HepG2 (cell line): ENCODE data around the gene CHST3.

ENCODE experiments used
- KLF16 ChIP-seq, 2 experiments: sonication (generic) in 1 of 2; formaldehyde crosslinking in 1 of 2; IDR thresholded peaks; 2 replicates each; pipeline versions ENCODE4 v1.6.1 to v1.8.0; 2016 to 2023; ENCODE audit warnings: missing genetic modification reagents in 2 of 2, missing compliant biosample characterization in 1 of 2
- MYC ChIP-seq: sonication (generic); formaldehyde crosslinking; IDR thresholded peaks from 2 replicates; pipeline ENCODE4 v1.9.0; 2021; ENCODE audit warnings: missing genetic modification reagents, borderline replicate concordance
- PRPF4 ChIP-seq: fragments of 200-400 bp; formaldehyde crosslinking; IDR thresholded peaks from 2 replicates; pipeline ENCODE4 v1.6.1; 2016; ENCODE audit warnings: low read length, low read depth; ENCODE audit not compliant: poor library complexity, severe bottlenecking
- RXRA ChIP-seq: sonication (generic); formaldehyde crosslinking; IDR thresholded peaks from 2 replicates; pipeline ENCODE4 v1.5.1; 2020; ENCODE audit warnings: missing genetic modification reagents
- SMARCC2 ChIP-seq: fragments of 450-650 bp; IDR thresholded peaks from 2 replicates; pipeline ENCODE4 v1.6.1; 2017; ENCODE audit warnings: antibody characterized with exemption, mild to moderate bottlenecking
- TP53 ChIP-seq: sonication (generic); formaldehyde crosslinking; conservative IDR thresholded peaks from 2 replicates; pipeline ENCODE4 v1.4.0; 2020; ENCODE audit warnings: missing genetic modification reagents
- ZNF274 ChIP-seq: sonication (generic); formaldehyde crosslinking; IDR thresholded peaks from 2 replicates; pipeline ENCODE4 v1.5.1; 2020; ENCODE audit warnings: mild to moderate bottlenecking, missing genetic modification reagents
- ZSCAN29 ChIP-seq: sonication (generic); formaldehyde crosslinking; conservative IDR thresholded peaks from 2 replicates; pipeline ENCODE4 v1.4.0; 2020; ENCODE audit warnings: mild to moderate bottlenecking, missing genetic modification reagents
- TF ChIP-seq, protein P1 (sequence below): sonication (generic); formaldehyde crosslinking; IDR thresholded peaks from 2 replicates; pipeline ENCODE4 v1.4.0; 2020; ENCODE audit warnings: missing genetic modification reagents
- TF ChIP-seq, protein P2 (sequence below): sonication (generic); formaldehyde crosslinking; IDR thresholded peaks from 2 replicates; pipeline ENCODE4 v1.5.0; 2020; ENCODE audit warnings: mild to moderate bottlenecking, missing genetic modification reagents, moderate library complexity

- no peak for TF ChIP-seq RXRA (CRISPR knock-in tag)
- no peak for TF ChIP-seq PRPF4
- TF ChIP-seq KLF16 (CRISPR knock-in tag; IDR thresholded peaks at IDR 0.05): no peak
- TF ChIP-seq, protein P1, sequence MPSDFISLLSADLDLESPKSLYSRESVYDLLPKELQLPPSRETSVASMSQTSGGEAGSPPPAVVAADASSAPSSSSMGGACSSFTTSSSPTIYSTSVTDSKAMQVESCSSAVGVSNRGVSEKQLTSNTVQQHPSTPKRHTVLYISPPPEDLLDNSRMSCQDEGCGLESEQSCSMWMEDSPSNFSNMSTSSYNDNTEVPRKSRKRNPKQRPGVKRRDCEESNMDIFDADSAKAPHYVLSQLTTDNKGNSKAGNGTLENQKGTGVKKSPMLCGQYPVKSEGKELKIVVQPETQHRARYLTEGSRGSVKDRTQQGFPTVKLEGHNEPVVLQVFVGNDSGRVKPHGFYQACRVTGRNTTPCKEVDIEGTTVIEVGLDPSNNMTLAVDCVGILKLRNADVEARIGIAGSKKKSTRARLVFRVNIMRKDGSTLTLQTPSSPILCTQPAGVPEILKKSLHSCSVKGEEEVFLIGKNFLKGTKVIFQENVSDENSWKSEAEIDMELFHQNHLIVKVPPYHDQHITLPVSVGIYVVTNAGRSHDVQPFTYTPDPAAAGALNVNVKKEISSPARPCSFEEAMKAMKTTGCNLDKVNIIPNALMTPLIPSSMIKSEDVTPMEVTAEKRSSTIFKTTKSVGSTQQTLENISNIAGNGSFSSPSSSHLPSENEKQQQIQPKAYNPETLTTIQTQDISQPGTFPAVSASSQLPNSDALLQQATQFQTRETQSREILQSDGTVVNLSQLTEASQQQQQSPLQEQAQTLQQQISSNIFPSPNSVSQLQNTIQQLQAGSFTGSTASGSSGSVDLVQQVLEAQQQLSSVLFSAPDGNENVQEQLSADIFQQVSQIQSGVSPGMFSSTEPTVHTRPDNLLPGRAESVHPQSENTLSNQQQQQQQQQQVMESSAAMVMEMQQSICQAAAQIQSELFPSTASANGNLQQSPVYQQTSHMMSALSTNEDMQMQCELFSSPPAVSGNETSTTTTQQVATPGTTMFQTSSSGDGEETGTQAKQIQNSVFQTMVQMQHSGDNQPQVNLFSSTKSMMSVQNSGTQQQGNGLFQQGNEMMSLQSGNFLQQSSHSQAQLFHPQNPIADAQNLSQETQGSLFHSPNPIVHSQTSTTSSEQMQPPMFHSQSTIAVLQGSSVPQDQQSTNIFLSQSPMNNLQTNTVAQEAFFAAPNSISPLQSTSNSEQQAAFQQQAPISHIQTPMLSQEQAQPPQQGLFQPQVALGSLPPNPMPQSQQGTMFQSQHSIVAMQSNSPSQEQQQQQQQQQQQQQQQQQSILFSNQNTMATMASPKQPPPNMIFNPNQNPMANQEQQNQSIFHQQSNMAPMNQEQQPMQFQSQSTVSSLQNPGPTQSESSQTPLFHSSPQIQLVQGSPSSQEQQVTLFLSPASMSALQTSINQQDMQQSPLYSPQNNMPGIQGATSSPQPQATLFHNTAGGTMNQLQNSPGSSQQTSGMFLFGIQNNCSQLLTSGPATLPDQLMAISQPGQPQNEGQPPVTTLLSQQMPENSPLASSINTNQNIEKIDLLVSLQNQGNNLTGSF (CRISPR knock-in tag): no peak
- TF ChIP-seq TP53 (CRISPR knock-in tag): no peak
- no peak for TF ChIP-seq ZNF274 (CRISPR knock-in tag)
- TF ChIP-seq, protein P2, sequence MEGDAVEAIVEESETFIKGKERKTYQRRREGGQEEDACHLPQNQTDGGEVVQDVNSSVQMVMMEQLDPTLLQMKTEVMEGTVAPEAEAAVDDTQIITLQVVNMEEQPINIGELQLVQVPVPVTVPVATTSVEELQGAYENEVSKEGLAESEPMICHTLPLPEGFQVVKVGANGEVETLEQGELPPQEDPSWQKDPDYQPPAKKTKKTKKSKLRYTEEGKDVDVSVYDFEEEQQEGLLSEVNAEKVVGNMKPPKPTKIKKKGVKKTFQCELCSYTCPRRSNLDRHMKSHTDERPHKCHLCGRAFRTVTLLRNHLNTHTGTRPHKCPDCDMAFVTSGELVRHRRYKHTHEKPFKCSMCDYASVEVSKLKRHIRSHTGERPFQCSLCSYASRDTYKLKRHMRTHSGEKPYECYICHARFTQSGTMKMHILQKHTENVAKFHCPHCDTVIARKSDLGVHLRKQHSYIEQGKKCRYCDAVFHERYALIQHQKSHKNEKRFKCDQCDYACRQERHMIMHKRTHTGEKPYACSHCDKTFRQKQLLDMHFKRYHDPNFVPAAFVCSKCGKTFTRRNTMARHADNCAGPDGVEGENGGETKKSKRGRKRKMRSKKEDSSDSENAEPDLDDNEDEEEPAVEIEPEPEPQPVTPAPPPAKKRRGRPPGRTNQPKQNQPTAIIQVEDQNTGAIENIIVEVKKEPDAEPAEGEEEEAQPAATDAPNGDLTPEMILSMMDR (CRISPR knock-in tag): no peak
- no peak for TF ChIP-seq MYC (CRISPR knock-in tag)
- TF ChIP-seq ZSCAN29: no peak
- TF ChIP-seq SMARCC2: no peak
These were observed 77.3 kb downstream of the CHST3 start for GRCh38 chr10:72041491-72041890.
